ENCODE data around the gene SUFU. TPM values are rescaled to one million over a fixed set of nuclear protein-coding genes. Genes with fewer than 3 reads are reported as not detected.
A peak's percentile ranks its signal among the peaks of the same experiment; 100 is the strongest.

Gene SUFU
- polyA plus RNA-seq, 1 experiment = 8.5 TPM

DNA sequence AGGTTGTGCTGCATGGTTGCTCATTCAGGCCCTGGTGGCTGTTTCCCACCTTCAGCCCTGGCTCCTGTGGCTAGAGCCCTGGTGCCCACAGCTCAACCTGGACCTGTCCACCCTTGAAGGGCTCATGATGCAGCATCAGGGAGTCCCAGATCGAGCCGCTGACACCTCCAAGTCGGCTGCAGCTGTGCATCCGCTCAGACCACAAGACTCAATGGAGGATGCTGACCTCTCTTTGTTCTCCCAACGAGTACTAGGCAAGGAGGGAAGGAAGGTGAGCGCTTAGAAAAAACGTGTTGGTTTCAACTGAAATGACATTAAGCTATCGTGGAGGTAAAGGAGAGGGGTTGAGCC is 43.0 kb upstream of the SUFU start:
- no peak for DNase-seq (ENCODE audit: low read depth)
- ChIA-PET POLR2A (no interaction called here), CTCF (interaction anchor here (1.2 to 5.7 kb wide), 3 partner anchors 9 to 18 kb away, joined by 3 to 33 read pairs (median 7); partner anchors contain the start of gene C10orf95)
- Histone ChIP-seq H3K4me3 (ENCODE audit: low read depth, low read length) (peak overlapping the region; percentile 55), H3K36me3 (ENCODE audit: control insufficient read depth, insufficient read depth, low read length) (no peaks in the 10 kb centered on the region), H3K27me3 (ENCODE audit: control insufficient read depth, insufficient read depth, low read length) (no peaks in the 10 kb centered on the region; the same call in 1 of the 2 replicates)
- TF ChIP-seq, protein P1, sequence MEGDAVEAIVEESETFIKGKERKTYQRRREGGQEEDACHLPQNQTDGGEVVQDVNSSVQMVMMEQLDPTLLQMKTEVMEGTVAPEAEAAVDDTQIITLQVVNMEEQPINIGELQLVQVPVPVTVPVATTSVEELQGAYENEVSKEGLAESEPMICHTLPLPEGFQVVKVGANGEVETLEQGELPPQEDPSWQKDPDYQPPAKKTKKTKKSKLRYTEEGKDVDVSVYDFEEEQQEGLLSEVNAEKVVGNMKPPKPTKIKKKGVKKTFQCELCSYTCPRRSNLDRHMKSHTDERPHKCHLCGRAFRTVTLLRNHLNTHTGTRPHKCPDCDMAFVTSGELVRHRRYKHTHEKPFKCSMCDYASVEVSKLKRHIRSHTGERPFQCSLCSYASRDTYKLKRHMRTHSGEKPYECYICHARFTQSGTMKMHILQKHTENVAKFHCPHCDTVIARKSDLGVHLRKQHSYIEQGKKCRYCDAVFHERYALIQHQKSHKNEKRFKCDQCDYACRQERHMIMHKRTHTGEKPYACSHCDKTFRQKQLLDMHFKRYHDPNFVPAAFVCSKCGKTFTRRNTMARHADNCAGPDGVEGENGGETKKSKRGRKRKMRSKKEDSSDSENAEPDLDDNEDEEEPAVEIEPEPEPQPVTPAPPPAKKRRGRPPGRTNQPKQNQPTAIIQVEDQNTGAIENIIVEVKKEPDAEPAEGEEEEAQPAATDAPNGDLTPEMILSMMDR (IDR thresholded peaks at IDR 0.05; ENCODE audit: insufficient read depth, low read depth, low read length) = no peak

DNA sequence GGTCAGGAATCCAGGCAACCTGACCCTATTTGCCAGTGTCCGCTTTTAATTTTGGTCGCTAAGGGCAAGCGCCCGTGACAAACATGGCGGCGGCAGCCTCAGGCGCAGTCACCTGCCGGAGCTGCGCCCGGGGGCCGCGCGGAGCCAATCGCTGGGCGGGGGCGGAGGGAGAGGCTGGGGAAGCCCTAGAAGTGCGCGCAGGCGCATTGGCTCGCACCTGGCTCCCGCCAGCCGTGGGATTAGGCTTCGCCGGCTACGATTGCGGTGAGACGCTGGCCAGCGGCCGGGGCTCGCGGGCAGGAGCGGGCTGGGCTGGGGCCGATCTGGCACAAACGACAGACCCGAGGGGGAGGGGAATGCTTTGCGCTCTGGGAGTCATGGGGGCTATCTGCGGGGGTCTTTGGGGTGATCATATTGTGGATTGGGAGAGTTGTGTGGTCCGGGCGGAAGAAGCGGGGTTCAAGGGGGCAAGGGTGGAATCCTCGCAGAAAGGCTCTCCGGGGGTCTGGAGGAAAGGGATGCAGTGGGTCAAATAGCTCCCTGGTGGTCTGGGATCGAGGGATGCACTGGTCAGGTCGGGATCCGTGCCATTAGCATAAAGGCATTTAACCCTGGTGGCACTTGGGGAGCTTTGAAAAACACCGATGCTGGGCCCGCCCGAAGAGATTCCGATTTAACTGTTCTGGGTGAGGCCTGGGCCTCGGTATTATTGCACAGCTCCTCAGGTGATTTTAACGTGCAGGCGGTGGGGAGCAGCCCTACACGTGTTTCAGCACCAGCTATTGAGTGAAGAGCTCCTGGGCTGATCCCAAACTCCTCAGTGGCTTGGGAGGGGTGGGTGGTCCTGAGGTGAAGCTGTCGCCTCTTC is 42.4 kb upstream of the SUFU start:
- ChIA-PET POLR2A (no interaction called here), CTCF (interaction anchor here (1.0 to 5.7 kb wide), 6 partner anchors 9 to 122 kb away, joined by 3 to 33 read pairs (median 4); partner anchors contain the start of gene C10orf95)
- no peaks in the 10 kb centered on the region for H3K36me3 ChIP-seq (ENCODE audit: control insufficient read depth, insufficient read depth, low read length)
- DNase-seq (ENCODE audit: low read depth) = no peak
- no peaks in the 10 kb centered on the region; the same call in 1 of the 2 replicates for H3K27me3 ChIP-seq (ENCODE audit: control insufficient read depth, insufficient read depth, low read length)
- TF ChIP-seq, protein P1 (IDR thresholded peaks at IDR 0.05; ENCODE audit: insufficient read depth, low read depth, low read length) = no peak
- H3K4me3 ChIP-seq (ENCODE audit: low read depth, low read length) = peak overlapping the region; percentile 55

DNA sequence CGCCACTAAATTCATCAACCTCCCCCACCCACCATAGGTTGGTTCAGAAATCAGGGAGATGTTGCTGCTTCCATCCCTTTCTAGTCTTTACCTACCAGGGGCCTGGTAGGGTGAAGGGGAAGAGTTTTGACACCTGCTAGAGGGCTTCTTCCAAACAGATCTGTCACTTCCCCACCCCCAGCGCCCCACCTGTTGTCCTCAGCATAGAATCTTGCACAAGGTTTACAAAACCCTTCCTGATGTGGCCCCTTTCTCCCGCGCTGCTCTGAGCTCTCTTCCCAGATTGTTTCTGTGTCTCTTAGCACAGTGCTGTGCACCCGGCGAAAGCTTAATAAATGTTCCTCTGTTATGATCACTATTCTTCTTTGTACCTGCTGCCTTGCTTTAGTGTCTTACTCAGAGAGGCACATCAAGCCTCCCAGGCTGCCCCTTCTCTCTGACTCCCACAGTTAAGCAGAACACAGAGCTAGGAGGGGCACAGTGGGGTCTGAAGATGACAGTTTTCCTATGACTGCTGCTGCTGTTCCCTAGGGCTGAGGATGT is 41.2 kb upstream of the SUFU start:
- CTCF ChIA-PET = interaction anchor here (0.6 to 5.7 kb wide), 7 partner anchors 12 to 121 kb away, joined by 3 to 33 read pairs (median 3); partner anchors contain the start of gene SUFU
- POLR2A ChIA-PET = no interaction called here
- no peak overlapping the region for H3K4me3 ChIP-seq (ENCODE audit: low read depth, low read length)

DNA sequence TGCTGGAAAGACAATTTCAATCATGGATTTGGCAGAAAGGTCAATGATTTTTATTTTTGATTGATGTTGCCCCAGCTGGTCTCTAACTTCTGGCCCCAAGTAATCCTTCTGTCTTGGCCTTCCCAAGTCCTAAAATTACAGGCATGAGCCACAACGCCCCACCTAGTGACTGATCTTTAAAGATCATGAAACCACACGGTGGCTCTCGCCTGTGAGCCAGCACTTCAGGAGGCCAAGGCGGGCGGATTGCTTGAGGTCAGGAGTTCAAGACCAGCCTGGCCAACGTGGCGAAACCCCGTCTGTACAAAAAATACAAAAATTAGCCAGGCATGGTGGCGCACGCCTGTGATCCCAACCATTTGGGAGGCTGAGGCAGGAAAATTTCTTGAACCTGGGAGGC is 39.8 kb upstream of the SUFU start:
- CTCF ChIA-PET = interaction anchor here (0.6 to 5.7 kb wide), 3 partner anchors 14 to 70 kb away, joined by 4 to 33 read pairs (median 8); no protein-coding TSS in a partner anchor
- Histone ChIP-seq H3K36me3 (ENCODE audit: control insufficient read depth, insufficient read depth, low read length) (no peaks in the 10 kb centered on the region), H3K4me3 (ENCODE audit: low read depth, low read length) (no peak overlapping the region), H3K27me3 (ENCODE audit: control insufficient read depth, insufficient read depth, low read length) (no peaks in the 10 kb centered on the region; the same call in 1 of the 2 replicates)
- TF ChIP-seq, protein P1 (IDR thresholded peaks at IDR 0.05; ENCODE audit: insufficient read depth, low read depth, low read length) = no peak
- POLR2A ChIA-PET = no interaction called here
- no peak for DNase-seq (ENCODE audit: low read depth)

More for the DNA sequence above, 41.2 kb upstream of the SUFU start:
- TF ChIP-seq, protein P1 (IDR thresholded peaks at IDR 0.05; ENCODE audit: insufficient read depth, low read depth, low read length) = no peak
- Histone ChIP-seq H3K27me3 (ENCODE audit: control insufficient read depth, insufficient read depth, low read length) (no peaks in the 10 kb centered on the region; the same call in 1 of the 2 replicates), H3K36me3 (ENCODE audit: control insufficient read depth, insufficient read depth, low read length) (no peaks in the 10 kb centered on the region)
- DNase-seq (ENCODE audit: low read depth) = no peak

DNA sequence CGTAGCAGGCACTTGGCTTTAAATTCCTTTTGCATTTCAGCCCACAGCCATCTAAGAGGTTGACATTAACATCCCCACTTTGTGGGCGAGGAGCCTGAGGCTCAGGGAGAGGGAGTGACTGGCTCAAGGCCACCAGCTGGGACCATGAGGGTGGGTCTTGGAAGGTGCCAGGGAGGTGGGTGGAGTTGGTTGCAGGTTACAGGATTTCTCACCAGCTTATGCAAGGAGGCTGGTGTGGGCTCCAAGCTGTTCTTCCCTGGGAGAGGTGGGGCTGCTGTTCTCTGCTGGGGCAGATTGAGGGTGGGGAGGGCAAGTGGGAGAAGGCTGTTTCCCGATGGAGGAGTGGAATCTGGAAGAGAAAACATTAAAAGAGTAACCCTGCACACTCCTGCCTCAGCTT is 38.3 kb upstream of the SUFU start:
- TF ChIP-seq, protein P1 (IDR thresholded peaks at IDR 0.05; ENCODE audit: insufficient read depth, low read depth, low read length) = no peak
- H3K4me3 ChIP-seq (ENCODE audit: low read depth, low read length) = no peak overlapping the region
- POLR2A ChIA-PET = no interaction called here
- no peak for DNase-seq (ENCODE audit: low read depth)
- no peaks in the 10 kb centered on the region; the same call in 1 of the 2 replicates for H3K27me3 ChIP-seq (ENCODE audit: control insufficient read depth, insufficient read depth, low read length)
- no peaks in the 10 kb centered on the region; the same call in 1 of the 2 replicates for H3K36me3 ChIP-seq (ENCODE audit: control insufficient read depth, insufficient read depth, low read length)
- CTCF ChIA-PET = interaction anchor here (0.9 to 1.0 kb wide), 2 partner anchors 43 to 65 kb away, joined by 3 read pairs; no protein-coding TSS in a partner anchor

Measured in BJ (cell line).